Muscle of back (tissue), 11 donors: Measurements from ENCODE around the gene GAS7. TPM values are rescaled to one million over a fixed set of nuclear protein-coding genes. Genes with fewer than 3 reads are reported as not detected.

ENCODE experiments used
- DNase-seq, 3 donors: peaks; one replicate each; pipeline versions ENCODE4 v3.0.0 to v3.0.0-alpha.2; 2013
- polyA plus RNA-seq, 10 donors: library from polyadenylated mRNA; unstranded; fragments of 120-200 nt; gene quantifications; one replicate each; pipeline ENCODE4 v1.2.1, GENCODE V29; 2013; ENCODE audit not compliant: insufficient read length in 10 of 10

The GAS7 gene
- polyA plus RNA-seq, 10 donors = 48.7 to 82.8 (median 58.6) TPM

DNA sequence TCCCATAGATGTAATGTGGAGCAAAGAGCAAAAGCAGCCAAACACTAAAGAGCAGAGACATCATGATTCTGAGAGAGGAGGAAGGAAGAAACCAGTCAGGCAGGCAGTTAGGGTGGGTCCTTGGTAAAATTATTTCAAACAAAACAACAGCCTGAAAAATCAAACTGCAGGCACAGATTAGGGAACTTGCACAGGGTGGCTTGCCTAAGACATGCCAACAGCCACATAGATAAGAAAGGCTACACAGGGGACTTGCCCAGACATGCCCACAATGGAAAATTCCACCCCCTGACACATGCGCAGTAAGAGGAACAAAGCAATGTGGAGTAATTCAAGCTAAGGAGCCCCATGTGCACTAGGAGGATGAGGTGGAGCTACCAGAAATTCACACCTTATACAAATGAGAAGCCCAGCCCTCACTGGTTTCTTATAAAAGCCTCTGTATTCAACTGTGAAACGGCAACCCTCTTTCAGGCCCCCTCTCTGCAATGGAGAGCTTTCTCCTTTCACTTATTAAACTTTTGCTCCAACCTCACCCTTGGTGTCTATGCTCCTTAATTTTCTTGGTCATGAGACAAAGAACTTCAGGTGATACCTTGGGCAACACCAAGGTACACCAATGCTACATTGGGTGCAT is 7.3 kb upstream of the GAS7 start:
- no peak for DNase-seq

DNA sequence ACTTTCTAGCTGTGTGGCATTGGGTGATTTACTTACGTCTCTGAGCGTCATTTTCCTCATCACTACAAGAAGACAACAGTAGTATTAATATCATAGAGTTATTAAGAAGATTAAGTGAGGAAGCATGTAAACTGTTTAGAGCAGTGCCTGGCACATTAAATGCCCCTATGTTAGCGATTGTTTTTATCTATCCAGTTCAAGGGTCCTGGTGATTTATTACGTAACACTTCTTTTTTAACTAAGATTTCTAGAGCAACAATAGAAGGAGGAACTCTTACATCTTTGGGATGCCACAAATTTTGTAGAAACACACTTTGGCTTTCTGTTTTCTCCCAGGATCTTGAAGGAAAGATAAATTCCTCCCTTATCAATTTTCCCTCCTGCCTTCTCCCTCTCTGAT is 3.3 kb upstream of the GAS7 start:
- DNase-seq = no peak

DNA sequence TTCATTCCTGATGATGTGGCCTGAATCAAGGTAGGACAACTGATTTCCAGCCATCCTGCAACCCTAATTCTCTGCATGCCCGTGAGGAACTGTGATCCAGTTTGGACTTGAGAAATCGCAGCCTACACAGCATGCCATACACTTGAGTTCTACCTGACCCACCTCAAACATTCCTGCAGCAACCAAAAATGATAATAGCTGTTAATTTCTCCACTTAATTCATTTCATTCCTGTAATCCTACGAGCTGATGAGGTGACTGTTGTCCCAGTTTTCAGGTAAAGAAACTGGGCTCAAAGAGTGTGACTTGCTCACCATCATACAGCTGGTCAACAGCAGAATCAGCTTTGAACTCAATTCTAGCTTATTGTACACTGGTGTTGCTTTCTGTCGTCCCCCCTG is 2.2 kb upstream of the GAS7 start:
- no peak for DNase-seq

DNA sequence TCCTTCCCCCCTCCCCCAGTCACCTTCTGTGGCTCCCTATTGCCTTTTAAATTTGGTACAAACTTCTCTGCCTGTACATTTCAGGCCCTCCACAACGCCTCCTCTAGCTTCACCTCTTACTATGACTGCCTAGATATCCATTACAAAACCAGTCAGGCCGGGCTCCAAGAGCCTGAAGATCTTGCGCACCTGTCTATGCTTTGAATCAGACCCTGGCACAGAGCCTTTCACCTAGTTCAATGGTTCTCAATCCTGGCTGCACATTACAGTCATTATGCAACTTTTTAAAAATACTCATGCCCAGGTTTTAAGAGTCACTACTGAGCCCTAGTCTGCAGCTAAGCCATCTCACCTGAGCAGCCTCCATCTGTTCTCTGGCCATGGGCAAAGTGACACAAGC is 1.6 kb upstream of the GAS7 start:
- DNase-seq = no peak

DNA sequence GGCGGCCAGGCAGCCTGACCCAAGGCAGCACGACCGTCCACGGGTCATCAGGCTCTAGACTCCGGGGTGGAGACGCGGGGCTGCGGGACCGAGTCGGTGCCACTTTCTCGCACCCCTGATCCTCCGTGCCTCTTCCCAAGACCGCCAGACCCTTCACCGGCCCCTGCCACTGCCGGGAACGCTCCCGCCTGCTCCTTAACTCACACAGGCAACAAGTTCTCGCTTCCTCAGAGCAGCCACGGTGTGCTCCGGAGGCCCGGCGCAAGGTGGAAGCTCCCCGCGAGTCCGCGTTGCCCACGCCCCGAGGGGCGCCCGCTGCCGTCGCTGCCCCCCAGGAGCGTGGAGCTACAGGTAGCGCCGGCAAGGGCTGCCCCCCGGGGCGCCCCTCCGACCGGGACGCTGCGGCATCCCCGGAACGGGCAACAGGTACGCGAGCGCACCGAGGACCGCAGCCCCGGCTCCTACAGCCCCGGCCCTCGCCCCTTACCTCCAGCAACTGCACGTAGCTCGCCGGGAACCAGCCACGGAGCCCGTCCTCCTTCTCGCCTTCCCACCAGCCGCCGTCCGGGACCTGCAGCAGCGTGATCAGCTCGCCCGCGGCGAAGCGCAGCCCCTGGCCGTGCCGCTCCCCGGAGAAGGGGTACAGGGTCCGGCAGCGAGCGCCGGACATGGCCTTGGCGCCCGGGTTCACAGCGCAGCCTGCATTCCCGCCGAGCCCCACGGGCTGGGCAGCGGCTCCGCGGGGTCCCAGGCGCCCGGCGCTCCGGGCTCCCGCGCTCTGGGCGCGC is 491 bp downstream of the GAS7 start:
- peak in 2 of 3 donors; percentile 21 to 68 for DNase-seq

DNA sequence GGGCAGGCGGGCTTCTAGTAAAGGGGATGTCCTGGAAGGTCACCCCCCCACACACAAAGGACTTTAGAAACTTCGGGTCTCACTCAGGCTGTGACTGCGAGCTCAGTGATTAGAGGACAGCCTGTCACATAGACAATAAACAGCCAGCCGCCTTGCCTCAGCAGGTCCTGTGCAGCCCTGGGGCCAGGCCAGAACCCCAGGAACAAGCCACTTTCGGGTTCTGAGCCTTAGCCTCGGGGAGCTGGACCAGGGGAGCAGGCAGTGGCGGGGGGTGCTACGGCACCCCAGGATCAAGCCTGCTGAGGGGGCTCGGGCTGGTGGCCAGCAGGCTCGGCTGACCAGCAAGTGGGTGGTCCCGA is 1.1 kb downstream of the GAS7 start:
- no peak for DNase-seq

DNA sequence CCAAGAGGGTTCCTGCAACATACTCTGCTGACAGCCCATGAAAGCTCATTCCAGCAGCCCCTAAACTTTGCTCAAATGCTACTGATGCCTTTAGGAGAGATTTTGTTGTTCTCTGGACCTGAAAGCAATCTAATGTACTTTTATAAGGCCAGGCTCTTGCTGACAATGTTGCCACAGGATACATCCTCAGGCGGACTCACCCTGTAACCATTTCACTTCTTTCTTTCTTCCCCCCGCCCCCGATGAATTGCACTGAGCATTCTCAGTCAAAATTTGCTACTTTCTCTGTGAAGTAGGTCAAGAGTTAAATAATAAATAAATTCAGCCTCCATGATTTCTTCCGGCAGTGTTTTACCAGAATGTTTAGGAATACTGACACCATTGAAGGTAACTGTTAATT is 1.5 kb downstream of the GAS7 start:
- DNase-seq = no peak

DNA sequence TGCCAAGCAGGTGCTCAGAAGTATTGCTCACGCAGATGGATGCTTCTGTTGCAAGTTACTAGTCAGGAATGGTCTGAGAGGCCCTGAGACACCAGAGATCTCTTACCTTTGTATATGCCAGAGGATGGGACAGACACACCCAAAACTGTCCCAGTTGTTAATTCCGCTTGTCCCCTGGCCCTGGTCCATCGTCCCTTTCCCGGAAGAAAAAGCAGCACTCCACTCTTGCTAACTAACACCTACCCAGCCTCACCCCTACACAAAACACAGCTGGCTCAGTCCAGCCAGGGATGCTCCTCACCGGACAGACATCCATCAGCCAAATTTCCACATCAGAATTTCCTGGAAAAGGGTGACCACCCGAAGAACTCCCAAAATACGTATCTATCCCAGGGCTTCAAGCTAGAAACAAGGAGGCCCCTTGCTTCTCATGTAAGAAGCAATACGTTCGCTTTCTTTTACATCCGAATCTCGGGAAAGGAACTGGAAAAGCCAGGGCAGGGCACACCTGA is 2.0 kb downstream of the GAS7 start:
- DNase-seq = peak in 1 of 3 donors; percentile 59

DNA sequence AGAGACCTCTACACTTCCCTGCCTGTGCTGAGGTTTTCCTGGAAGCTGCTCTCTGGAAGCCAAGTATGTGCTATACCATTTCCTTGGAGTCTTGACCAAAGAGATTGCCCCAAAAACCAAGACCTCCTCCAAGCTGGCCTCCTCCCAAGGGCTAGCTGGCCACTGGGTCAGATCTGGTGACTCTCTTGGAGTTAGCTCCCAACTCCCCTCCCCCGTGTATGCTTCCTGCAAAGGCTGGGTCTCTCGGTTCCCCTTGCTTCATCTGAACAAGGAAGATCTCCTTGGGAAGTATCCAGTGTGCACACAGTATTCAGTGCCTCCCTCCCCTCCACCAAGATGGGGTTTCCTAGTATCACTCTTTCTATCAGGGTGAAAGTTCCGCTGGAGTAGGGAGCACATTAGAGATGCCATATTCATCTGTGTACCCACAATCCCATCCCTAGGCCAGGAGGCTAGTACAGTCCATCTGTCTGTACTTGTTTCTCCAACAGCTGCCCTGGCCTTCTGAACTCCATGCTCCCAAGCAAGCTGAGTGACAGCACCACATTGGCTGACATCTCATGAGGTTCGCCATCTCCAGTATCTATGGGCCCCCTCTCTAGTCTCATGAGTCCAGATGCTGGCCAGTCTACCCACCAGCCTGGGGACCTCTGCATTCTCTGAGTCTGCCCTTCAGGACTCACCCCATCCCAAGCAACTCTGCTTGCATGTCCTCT is 3.2 kb downstream of the GAS7 start:
- peak in 1 of 3 donors; percentile 31 for DNase-seq

DNA sequence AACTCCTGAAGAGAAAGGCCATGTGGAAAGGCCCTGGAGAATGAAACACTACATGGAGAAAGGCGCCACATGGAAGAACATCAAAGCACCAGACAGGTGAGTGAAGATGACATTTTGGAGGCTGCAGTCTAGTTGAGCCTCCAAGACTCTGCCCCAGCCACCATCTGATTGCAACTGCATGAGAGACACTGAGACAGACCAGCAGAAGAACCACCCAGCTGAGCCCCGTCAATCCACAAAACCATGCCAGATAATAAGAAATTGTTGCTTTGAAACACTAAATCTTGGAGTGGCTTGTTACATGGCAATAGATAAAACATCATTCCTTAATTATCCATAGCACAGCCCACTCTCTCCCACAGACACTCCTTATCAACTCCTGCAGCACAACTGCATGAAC is 4.8 kb downstream of the GAS7 start:
- DNase-seq = no peak

DNA sequence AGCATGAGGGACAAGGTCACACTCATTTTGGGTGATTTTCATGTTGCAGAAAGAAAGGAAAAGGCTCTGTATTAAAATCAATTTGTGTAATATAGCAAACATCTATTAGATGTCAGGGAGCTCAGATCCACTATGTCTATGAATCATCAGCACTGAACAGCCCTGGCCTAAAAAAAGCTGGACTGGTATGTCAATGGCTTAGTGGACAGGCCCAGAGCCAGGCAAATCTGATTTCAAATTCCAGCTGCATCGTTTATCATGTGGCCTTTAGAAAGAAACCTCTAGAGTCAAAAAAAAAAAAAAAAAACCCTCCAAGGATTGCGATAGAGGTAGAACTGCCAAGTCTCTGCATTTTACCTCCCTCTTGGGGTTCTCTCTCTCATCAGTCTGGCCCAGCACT is 5.4 kb downstream of the GAS7 start:
- DNase-seq = peak in 1 of 3 donors; percentile 77

DNA sequence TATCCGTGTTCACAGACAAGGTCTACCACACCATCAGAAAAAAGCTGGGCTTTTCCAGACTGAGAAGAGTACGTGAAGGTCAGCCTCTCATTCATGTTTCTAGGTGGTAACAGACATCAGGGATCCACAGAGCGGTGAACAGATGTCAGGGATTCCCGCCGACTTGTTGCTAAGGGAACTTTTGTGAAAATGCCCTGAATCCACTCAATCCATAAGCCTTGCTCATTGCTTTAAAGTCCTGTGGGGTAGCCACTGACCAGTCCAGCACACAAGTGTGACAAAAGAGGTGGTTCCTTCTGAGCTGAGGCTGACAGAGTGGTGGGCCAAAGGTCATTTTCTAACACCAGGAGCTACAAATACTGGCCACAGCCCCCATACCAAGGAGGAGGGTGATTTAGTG is 5.9 kb downstream of the GAS7 start:
- DNase-seq = no peak

DNA sequence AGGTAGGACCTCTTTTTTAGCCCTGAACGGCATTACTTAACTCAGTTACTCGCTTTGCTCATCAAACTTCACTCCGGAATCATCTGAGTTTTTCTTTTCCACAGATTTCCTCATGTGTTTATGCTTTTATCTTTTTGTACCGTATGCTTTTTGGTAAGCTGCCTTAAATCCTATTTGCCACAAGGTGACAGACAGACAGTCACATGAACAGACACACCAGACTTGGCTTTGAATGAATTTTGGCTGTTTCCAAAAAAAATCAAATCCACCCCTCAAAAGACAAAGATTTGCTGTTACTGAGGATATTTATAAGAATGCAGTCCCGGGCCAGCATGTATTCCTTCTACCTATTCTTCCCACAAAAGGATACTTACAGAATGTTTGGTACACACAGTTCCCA is 10.9 kb downstream of the GAS7 start:
- no peak for DNase-seq

DNA sequence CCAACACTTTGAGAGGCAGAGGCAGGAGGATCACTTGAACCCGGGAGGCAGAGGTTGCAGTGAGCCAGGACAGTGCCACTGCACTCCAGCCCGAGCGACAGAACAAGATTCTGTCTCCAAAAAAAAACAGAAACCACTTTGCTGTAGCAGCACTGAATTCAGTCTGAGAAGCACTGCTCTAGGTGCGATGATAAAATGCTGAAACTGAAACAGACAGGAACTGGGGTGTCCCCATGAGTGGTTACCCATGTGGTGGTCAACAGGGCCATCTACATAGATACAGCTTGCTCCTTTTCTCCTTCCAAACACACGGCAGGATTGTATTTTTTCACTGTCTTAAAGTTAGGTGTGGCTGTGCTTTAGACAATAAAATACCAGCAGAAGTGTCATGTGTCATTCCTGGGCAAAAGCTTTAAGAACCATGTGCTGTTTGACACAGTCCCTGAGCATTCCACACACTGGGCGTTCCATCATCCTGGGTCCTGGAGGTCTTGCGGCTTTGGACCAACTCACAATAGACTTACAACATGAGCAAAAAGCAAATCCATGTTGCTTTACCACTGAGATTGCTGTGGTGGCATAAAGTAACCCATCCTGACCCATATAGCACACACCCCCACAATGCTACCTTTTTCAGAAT is 11.5 kb downstream of the GAS7 start:
- DNase-seq = no peak

DNA sequence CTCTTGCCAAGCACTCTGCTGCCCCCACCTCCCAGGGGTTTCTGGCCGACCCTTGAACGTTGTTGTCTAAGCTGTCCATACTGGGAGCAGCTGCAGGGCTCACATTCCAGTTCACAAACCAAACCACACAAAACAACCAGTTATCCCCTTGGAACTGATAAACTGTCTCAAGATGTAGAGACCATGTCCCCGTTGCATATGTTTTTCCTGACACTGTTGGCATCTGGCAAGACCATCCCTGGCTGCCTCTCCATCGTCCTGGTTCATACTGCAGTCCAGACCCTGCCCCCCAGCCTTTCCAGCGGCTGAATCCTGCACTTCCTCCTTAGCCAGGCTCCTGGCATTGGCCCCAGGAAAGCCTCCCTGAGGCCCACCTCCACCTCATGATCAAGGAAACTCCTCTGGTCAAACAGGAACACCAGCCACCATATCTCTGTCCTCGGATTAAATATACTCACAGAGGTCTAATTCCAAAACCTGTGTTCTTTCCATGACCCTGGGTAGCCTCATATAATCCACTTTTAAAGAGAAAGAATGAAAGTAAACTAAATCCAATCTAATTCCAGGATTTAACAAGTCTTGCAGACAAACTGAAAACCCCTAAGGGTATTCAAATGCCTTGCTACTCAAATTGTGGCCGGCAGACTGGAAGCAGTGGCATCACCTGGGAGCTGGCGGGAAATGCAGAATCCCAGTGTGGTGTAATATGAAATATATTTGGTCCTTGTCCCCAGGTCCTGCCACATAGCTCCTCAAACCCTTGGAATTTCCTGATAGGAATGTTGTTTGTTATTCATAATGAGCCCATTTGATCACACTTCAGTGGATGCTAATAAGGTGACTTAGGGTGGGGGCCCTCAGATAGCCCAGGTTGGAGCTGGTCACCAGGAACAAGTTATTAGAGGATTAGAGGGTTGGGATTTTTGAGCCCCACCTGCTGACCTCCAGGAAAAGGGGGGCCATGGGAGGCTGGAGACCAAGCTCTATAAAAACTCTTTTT is 14.2 kb downstream of the GAS7 start:
- no peak for DNase-seq

DNA sequence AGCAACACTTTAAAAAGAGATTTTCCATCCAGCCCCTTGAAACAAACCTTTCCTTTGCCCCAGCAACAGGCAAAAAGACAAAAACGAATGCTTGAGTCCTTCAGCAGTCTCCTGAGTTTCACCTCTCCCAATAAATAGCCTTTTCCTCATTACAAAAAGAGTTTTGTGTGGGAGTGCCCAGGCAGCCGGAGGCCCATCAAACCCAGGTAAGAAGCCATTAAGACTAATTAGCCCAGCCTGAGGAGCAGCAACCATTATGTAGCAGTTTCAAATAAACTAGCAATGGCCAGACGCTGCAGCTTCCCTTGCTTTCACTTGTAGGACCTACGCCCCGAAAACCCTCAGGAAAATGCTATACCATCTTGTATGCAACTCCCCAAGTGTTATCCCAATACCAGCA is 15.6 kb downstream of the GAS7 start:
- DNase-seq = no peak

DNA sequence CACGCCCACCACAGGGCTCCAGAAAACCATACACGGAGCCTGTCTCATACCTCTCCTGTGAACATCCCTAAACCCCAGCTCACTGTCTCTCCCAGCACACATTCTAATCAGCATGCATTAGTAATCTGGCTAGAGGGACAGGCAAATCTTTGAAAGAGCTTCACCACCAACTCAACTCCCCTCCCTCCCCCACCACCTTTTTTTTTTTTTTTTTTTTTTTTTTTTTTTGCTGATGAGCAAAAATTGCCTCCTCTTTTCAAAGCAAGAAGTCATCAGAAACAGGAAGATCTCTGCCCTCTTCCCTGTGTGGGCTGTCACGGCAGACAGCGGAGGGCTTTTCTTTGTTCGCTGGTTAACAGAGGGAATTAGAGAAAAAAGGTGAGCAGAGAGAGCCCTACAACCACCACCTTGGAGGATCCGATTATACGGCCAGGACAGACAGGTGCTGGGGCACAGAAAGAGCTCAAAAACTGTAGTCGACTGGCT is 19.9 kb downstream of the GAS7 start:
- peak in 2 of 3 donors; percentile 55 to 77 for DNase-seq

DNA sequence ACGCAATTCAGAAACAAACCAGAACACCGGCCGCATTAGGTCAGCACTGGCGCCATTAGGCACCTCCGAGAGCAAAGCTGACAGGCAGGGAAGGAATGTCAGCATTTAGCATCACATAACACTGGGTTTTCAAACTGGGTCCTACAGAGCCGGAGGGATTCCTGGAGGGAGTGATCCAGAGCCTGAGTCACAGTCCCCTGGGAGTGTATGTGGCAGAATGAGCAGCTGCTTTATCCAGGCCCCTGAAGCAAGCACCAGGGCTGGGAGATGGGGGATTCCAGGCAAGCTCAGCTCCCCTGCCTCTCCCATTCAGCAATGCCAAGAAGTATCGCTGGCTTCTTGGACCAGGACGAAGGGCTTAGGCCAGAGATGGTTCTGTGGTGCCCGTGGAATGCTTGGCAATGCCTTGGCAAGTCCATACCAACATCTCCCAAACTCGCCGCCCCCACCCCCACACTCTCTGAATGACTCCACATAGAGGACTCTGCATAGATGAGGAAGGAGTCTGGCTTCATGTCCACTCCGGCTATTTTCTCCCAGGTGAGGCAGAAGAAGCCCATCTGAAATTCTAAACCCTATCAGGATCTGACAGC is 20.4 kb downstream of the GAS7 start:
- DNase-seq = peak in 2 of 3 donors; percentile 76 to 95

DNA sequence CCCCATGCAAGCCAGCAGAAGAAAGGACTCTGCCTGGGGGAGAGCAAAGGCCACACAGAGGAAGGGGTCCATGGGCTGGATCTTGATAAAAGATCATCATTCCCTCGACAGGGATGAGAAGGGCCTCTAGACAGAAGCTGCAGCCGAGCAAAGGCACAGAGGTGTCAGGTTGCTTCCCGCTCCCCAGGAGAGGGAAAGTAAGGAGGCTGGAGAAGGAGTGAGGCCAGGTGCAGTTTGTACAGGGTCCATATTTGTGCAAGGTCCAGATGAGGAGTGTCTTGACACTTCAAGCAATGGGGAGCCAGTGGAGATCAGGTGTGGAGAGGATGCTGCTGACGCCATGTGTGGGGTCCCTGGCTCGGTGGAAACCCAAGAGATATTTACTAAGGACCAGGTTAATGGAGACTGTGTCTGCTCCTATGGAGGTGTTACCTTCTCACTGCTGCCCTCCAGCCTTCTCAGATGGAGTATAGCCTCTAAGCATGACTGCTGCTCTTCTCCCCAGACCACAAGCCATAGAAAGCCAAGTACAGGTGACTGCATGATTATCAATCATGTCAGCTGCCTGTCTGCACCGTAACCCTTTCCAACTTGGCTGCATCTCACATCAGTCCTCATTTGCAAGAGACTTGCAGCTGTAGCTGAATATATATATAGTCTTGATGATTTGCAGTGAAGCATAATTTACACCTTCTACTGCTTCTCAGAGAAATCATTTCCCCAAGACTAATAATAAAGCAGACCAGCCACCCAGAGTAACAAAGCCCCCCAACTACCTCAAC is 21.1 kb downstream of the GAS7 start:
- DNase-seq = peak in 1 of 3 donors; percentile 63

DNA sequence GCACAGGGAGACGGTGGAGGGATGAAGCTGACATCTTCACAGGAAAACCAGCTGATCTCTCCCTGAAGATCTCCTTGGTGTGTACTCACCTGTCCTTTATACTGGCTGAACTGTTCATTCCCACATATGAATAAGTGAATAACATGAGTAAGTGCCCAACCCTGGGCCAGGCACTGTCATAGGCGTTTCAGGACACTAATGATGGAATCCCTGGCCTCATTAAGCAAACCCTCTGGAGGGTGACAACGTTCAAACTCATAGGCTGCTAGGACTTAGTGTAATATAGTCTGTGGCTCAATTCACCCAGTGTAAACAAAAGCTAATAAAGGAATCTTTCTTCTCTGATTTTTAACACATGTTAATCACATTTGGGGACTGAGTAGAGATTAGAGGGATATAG is 24.5 kb downstream of the GAS7 start:
- DNase-seq = no peak
